GM23248 (cell line): ENCODE measurements around the gene LCE1F.

Experiments used
- EZH2 ChIP-seq: fragments of 200-600 bp; sonication (generic); IDR thresholded peaks from 2 replicates; pipeline ENCODE4 v1.6.1; 2018; ENCODE audit warnings: antibody characterized with exemption, mild to moderate bottlenecking; ENCODE audit not compliant: insufficient read depth, poor library complexity, severe bottlenecking
- EZH2phosphoT487 ChIP-seq: fragments of 200-600 bp; sonication (generic); IDR thresholded peaks from 2 replicates; pipeline ENCODE4 v1.6.1; 2018; ENCODE audit warnings: antibody characterized with exemption, moderate library complexity, mild to moderate bottlenecking, low read depth; ENCODE audit not compliant: insufficient read depth

DNA sequence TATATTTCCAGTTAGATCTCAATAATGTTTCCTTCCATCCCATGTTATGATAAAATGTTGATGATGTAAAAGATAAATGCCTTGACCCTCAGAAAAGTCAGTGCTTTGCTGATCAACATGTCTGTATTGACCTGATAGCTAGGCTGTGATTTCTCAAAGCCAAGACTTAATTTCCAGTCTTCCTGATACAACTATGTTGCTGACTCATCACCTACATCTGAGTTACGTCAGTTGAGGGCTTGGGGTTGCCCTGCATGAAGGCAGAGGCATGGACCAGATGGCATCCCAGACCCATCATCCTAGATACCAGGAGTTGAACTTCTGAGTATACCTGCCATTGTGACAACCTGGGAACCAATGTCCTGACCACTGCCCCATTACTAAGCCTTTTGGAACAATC, 26.4 kb downstream of the LCE1F start:
- TF ChIP-seq EZH2phosphoT487 = no peak
- TF ChIP-seq EZH2 = no peak
